GM23338 (cell line): ENCODE data around the gene RAB44. TPM values are rescaled to one million over a fixed set of nuclear protein-coding genes. Genes with fewer than 3 reads are reported as not detected.
"Not testable (repeated sequence)": the region's sequence is repeated elsewhere in the genome, so short reads cannot be mapped to it uniquely, and the experiment has no call there.

Source experiments
- ATAC-seq: fragments of 200-7000 bp; cut with Tn5 transposase; 3 replicates; pipeline ENCODE4 v1.9.1; 2020
- DNase-seq: peaks from one replicate; pipeline ENCODE4 v3.0.0-alpha.2; 2015; ENCODE audit warnings: low spot score
- H2AFZ ChIP-seq: fragments of 200-600 bp; sonication (generic); 2 replicates; pipeline ENCODE4 v1.8.0; 2016; ENCODE audit warnings: antibody characterized with exemption, mild to moderate bottlenecking, moderate library complexity
- H3F3A ChIP-seq: fragments of 200-600 bp; sonication (generic); replicated peaks from 2 replicates; pipeline ENCODE4 v1.8.0; 2017; ENCODE audit warnings: antibody characterized with exemption, mixed run types, low read depth
- H3K27ac ChIP-seq: fragments of 200-600 bp; sonication (generic); 2 replicates; pipeline ENCODE4 v1.6.1; 2016; ENCODE audit warnings: low read depth
- H3K27me3 ChIP-seq: fragments of 200-600 bp; sonication (generic); 2 replicates; pipeline ENCODE4 v1.8.0; 2016; ENCODE audit warnings: mild to moderate bottlenecking, mixed run types, moderate library complexity; ENCODE audit not compliant: insufficient read depth
- H3K36me3 ChIP-seq: fragments of 200-600 bp; sonication (generic); 2 replicates; pipeline ENCODE4 v1.8.0; 2016; ENCODE audit warnings: mild to moderate bottlenecking; ENCODE audit not compliant: insufficient read depth
- H3K4me1 ChIP-seq: fragments of 200-600 bp; sonication (generic); 2 replicates; pipeline ENCODE4 v1.8.0; 2016; ENCODE audit warnings: mild to moderate bottlenecking, moderate library complexity; ENCODE audit not compliant: insufficient read depth
- H3K4me2 ChIP-seq: fragments of 200-600 bp; sonication (generic); 2 replicates; pipeline ENCODE4 v1.7.1; 2017; ENCODE audit warnings: mixed run types
- H3K4me3 ChIP-seq: fragments of 200-600 bp; sonication (generic); 2 replicates; pipeline ENCODE4 v1.6.1; 2016; ENCODE audit warnings: mixed run types
- H3K79me2 ChIP-seq: fragments of 200-600 bp; sonication (generic); replicated peaks from 2 replicates; pipeline ENCODE4 v1.8.0; 2017; ENCODE audit warnings: mild to moderate bottlenecking; ENCODE audit not compliant: insufficient read depth
- H3K9me2 ChIP-seq: fragments of 200-600 bp; sonication (generic); 2 replicates; pipeline ENCODE4 v1.8.0; 2017; ENCODE audit not compliant: insufficient read depth
- H4K20me1 ChIP-seq: fragments of 200-600 bp; sonication (generic); replicated peaks from 2 replicates; pipeline ENCODE4 v1.8.0; 2017; ENCODE audit warnings: mild to moderate bottlenecking; ENCODE audit not compliant: insufficient read depth
- H3K27ac Mint-ChIP-seq: 2 replicates; pipeline ENCODE4 v1.8.0; 2020; ENCODE audit warnings: inconsistent platforms, mild to moderate bottlenecking, moderate library complexity, mixed read lengths
- H3K27me3 Mint-ChIP-seq: 3 replicates; pipeline ENCODE4 v1.8.0; 2022; ENCODE audit warnings: low read depth, mild to moderate bottlenecking, moderate library complexity, mixed read lengths, inconsistent platforms; ENCODE audit not compliant: insufficient read depth, poor library complexity
- H3K36me3 Mint-ChIP-seq: 3 replicates; pipeline ENCODE4 v1.8.0; 2021; ENCODE audit warnings: low read depth, mild to moderate bottlenecking, inconsistent platforms, moderate library complexity, mixed read lengths
- H3K4me1 Mint-ChIP-seq: 3 replicates; pipeline ENCODE4 v1.8.0; 2020; ENCODE audit warnings: mild to moderate bottlenecking, inconsistent platforms, mixed read lengths
- H3K4me3 Mint-ChIP-seq: 3 replicates; pipeline ENCODE4 v1.8.0; 2021; ENCODE audit warnings: moderate library complexity, mild to moderate bottlenecking, inconsistent platforms, mixed read lengths
- H3K9me3 Mint-ChIP-seq: 3 replicates; pipeline ENCODE4 v1.8.0; 2020; ENCODE audit warnings: moderate library complexity, mild to moderate bottlenecking, inconsistent platforms, mixed read lengths
- CREB1 ChIP-seq: fragments of 250-450 bp; sonication (Bioruptor Pico); IDR thresholded peaks from 2 replicates; pipeline ENCODE4 v1.5.0; 2020; ENCODE audit warnings: low read depth, mild to moderate bottlenecking, moderate library complexity
- EZH2 ChIP-seq: fragments of 200-600 bp; sonication (generic); IDR thresholded peaks from one replicate; pipeline ENCODE4 v1.8.0; 2017; ENCODE audit warnings: antibody characterized with exemption, mild to moderate bottlenecking, low read depth; ENCODE audit not compliant: unreplicated experiment
- JUNB ChIP-seq: IDR thresholded peaks from one replicate; pipeline ENCODE4 v1.6.1; 2016; ENCODE audit warnings: antibody characterized with exemption; ENCODE audit not compliant: unreplicated experiment
- NANOG ChIP-seq: IDR thresholded peaks from 2 replicates; pipeline ENCODE4 v1.6.1; 2016; ENCODE audit warnings: antibody characterized with exemption, borderline replicate concordance
- POLR2AphosphoS5 ChIP-seq: IDR thresholded peaks from 2 replicates; pipeline ENCODE4 v1.6.1; 2016; ENCODE audit warnings: antibody characterized with exemption, low read depth
- STAT1 ChIP-seq: IDR thresholded peaks from one replicate; pipeline ENCODE4 v1.6.1; 2016; ENCODE audit warnings: antibody characterized with exemption; ENCODE audit not compliant: unreplicated experiment
- ZNF114 ChIP-seq: fragments of 250-450 bp; sonication (Bioruptor Pico); IDR thresholded peaks from 2 replicates; pipeline ENCODE4 v1.5.0; 2020; ENCODE audit warnings: mild to moderate bottlenecking, moderate library complexity
- ZNF331 ChIP-seq: fragments of 250-450 bp; sonication (Bioruptor Pico); IDR thresholded peaks from 2 replicates; pipeline ENCODE4 v1.5.0; 2020; ENCODE audit warnings: low read depth, mild to moderate bottlenecking, moderate library complexity
- polyA plus RNA-seq: library from polyadenylated mRNA; unstranded; fragments of >200 nt; fragmentation: Nextera tagmentation; extraction: Ambion mirVana; gene quantifications from 2 replicates; pipeline ENCODE4 v1.2.1, GENCODE V29; 2016
- total RNA-seq: library from RNA; depleted of rRNA; stranded (reverse); fragments of >200 nt; shearing (Covaris generic); gene quantifications from 2 replicates; pipeline ENCODE4 v1.2.3, GENCODE V29; 2014
- TF ChIP-seq, protein P1 (sequence below): IDR thresholded peaks from one replicate; pipeline ENCODE4 v1.6.1; 2018; ENCODE audit warnings: antibody characterized with exemption; ENCODE audit not compliant: unreplicated experiment
- TF ChIP-seq, protein P2 (sequence below), 2 experiments: fragments of 200-600 bp in 1 of 2; sonication (generic) in 1 of 2; conservative IDR thresholded peaks; 2 replicates each; pipeline versions ENCODE4 v1.5.1 to v1.6.1; 2016 to 2017; ENCODE audit warnings: antibody characterized with exemption in 2 of 2, low read depth in 2 of 2, mild to moderate bottlenecking in 2 of 2, moderate library complexity in 1 of 2

Gene RAB44
- total and polyA plus RNA-seq, 2 experiments from 2014 or later = not detected

DNA sequence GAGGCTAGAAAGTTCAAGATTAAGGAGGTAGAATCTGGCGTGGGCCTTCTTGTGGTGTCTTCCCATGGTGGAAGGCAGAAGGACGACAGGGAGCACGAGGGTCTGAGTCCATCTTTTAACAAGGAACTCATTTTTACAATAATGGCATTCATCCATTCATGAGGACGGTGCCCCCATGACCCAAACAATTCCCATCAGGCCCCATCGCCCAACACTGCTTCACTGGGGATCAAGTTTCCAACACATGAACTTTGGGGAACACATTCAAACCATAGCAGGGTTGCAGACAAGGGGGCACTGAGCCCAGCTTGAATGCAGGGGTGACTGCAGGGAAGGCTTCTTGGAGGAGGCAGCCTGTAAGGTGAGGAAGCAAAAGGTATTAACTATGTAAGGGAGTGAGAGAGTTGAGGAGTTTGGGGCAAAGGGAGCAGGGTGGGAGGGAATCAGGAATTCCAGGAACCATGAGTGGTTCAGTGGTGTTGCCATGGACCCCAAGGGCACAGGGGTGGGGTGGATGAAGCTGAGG, 5.5 kb downstream of the RAB44 start:
- Histone ChIP-seq H3F3A (no peaks in the 10 kb centered on the region), H3K4me3 (no peak overlapping the region), H3K27me3 (no peaks in the 10 kb centered on the region), H3K9me2 (no peaks in the 10 kb centered on the region), H3K79me2 (no peaks in the 10 kb centered on the region), H3K4me2 (no peak overlapping the region), H2AFZ (no peak overlapping the region), H3K36me3 (no peaks in the 10 kb centered on the region), H3K4me1 (no peaks in the 10 kb centered on the region), H3K27ac (no peak overlapping the region), H4K20me1 (no peaks in the 10 kb centered on the region)
- no peak for TF ChIP-seq NANOG
- no peaks in the 10 kb centered on the region for H3K4me1 Mint-ChIP-seq
- H3K4me3 Mint-ChIP-seq = no peak overlapping the region
- no peak overlapping the region for H3K27ac Mint-ChIP-seq
- no peaks in the 10 kb centered on the region for H3K27me3 Mint-ChIP-seq
- DNase-seq (no peak), ATAC-seq (no peak)
- no peaks in the 10 kb centered on the region for H3K9me3 Mint-ChIP-seq
- no peaks in the 10 kb centered on the region for H3K36me3 Mint-ChIP-seq

DNA sequence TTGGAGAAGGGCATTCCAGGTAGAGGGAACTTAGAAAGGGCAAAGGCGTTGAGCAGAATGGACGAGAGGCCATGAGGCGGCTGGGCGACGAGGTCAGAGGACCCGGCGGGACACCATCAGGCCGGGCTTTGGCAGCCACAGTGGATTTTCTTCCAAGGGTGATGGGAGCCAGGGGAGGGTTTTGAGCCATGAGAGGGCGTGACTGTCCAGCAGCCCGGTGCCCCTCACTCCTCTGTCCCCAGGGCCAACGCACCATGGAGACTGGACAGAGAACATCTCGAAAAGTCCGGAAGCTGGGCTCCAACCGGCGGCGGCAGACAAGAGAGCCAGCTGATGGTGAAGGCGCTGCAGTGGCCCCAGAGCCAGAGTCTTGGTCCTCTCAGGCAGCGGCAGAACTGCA, 6.4 kb downstream of the RAB44 start:
- DNase-seq (no peak), ATAC-seq (no peak)
- no peak overlapping the region for H3K4me3 ChIP-seq
- Mint-ChIP-seq H3K4me1 (no peaks in the 10 kb centered on the region), H3K27ac (no peak overlapping the region), H3K9me3 (no peaks in the 10 kb centered on the region), H3K27me3 (no peaks in the 10 kb centered on the region), H3K4me3 (no peak overlapping the region), H3K36me3 (no peaks in the 10 kb centered on the region)
- H3K9me2 ChIP-seq = no peaks in the 10 kb centered on the region
- TF ChIP-seq CREB1 (CRISPR knock-in tag) = no peak
- TF ChIP-seq EZH2 = no peak
- H3K4me1 ChIP-seq = no peaks in the 10 kb centered on the region
- no peaks in the 10 kb centered on the region for H3K27me3 ChIP-seq
- H3K4me2 ChIP-seq = no peak overlapping the region
- H3K79me2 ChIP-seq = no peaks in the 10 kb centered on the region
- H3F3A ChIP-seq = no peaks in the 10 kb centered on the region
- H3K27ac ChIP-seq = no peak overlapping the region
- H4K20me1 ChIP-seq = no peaks in the 10 kb centered on the region
- H2AFZ ChIP-seq = no peak overlapping the region
- H3K36me3 ChIP-seq = no peaks in the 10 kb centered on the region

DNA sequence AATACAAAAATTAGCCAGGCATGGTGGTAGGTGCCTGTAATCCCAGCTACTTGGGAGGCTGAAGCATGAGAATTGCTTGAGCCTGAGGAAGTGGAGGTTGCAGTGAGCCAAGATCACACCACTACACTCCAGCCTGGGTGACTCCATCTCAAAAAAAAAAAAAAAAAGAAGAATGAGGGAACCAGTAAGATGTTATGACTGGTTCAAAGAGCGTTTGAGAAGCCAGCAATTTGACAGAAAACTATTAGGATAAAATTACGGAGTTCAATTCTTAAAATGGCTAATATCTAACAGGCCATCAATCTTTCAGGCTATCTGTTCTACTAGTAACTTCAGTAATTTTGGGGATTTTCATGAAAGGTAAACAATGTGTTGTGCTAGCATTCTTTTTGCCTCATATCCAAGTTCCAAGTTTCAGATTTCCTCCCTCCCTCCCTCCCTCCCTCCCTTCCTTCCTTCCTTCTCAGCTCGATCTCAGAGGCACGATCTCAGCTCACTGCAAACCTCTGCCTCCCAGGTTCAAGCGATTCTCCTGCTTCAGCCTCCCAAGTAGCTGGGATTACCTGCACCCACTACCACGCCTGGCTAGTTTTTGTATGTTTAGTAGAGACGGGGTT, 7.4 kb downstream of the RAB44 start:
- not testable (repeated sequence) for H2AFZ ChIP-seq, DNase-seq, H3K27me3 ChIP-seq, H3K36me3 Mint-ChIP-seq, H3K79me2 ChIP-seq, H3K4me2 ChIP-seq, H3K27ac ChIP-seq, H3K27ac Mint-ChIP-seq, H3K4me1 ChIP-seq, H3K4me1 Mint-ChIP-seq, H3K36me3 ChIP-seq, H3K4me3 Mint-ChIP-seq, H3K9me3 Mint-ChIP-seq, H3K27me3 Mint-ChIP-seq, H3F3A ChIP-seq, H3K4me3 ChIP-seq, H3K9me2 ChIP-seq, H4K20me1 ChIP-seq, ATAC-seq

DNA sequence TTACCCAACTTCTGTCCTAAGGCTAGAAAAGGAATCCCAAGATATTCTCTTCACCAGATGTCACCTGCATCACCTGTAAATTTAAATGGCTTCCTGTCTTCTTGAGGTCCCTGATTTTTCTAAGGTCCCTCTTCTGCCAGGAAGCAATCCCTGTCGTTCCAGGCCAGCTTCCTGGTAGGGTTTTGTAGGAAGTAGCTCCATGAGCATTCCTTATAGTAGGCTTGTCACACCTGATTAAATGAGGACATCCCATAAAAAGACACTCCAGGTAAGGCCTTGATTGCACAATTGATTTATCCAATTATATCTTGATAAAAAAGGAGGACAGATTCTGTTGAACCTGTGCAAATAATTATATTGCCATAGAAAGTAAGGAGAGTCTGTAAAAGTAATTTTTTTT, 8.7 kb downstream of the RAB44 start:
- Histone ChIP-seq H3K36me3 (no peaks in the 10 kb centered on the region), H3K4me3 (no peak overlapping the region), H2AFZ (no peak overlapping the region), H4K20me1 (no peaks in the 10 kb centered on the region), H3K4me1 (no peaks in the 10 kb centered on the region), H3F3A (no peaks in the 10 kb centered on the region), H3K27me3 (no peaks in the 10 kb centered on the region), H3K79me2 (no peaks in the 10 kb centered on the region), H3K27ac (no peak overlapping the region), H3K4me2 (no peak overlapping the region), H3K9me2 (no peaks in the 10 kb centered on the region)
- DNase-seq = no peak
- Mint-ChIP-seq H3K27me3 (no peaks in the 10 kb centered on the region), H3K4me1 (no peaks in the 10 kb centered on the region), H3K4me3 (no peak overlapping the region), H3K9me3 (no peaks in the 10 kb centered on the region), H3K36me3 (no peaks in the 10 kb centered on the region), H3K27ac (no peak overlapping the region)
- ATAC-seq = no peak
- TF ChIP-seq, protein P1, sequence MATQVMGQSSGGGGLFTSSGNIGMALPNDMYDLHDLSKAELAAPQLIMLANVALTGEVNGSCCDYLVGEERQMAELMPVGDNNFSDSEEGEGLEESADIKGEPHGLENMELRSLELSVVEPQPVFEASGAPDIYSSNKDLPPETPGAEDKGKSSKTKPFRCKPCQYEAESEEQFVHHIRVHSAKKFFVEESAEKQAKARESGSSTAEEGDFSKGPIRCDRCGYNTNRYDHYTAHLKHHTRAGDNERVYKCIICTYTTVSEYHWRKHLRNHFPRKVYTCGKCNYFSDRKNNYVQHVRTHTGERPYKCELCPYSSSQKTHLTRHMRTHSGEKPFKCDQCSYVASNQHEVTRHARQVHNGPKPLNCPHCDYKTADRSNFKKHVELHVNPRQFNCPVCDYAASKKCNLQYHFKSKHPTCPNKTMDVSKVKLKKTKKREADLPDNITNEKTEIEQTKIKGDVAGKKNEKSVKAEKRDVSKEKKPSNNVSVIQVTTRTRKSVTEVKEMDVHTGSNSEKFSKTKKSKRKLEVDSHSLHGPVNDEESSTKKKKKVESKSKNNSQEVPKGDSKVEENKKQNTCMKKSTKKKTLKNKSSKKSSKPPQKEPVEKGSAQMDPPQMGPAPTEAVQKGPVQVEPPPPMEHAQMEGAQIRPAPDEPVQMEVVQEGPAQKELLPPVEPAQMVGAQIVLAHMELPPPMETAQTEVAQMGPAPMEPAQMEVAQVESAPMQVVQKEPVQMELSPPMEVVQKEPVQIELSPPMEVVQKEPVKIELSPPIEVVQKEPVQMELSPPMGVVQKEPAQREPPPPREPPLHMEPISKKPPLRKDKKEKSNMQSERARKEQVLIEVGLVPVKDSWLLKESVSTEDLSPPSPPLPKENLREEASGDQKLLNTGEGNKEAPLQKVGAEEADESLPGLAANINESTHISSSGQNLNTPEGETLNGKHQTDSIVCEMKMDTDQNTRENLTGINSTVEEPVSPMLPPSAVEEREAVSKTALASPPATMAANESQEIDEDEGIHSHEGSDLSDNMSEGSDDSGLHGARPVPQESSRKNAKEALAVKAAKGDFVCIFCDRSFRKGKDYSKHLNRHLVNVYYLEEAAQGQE = no peak
- TF ChIP-seq, protein P2, sequence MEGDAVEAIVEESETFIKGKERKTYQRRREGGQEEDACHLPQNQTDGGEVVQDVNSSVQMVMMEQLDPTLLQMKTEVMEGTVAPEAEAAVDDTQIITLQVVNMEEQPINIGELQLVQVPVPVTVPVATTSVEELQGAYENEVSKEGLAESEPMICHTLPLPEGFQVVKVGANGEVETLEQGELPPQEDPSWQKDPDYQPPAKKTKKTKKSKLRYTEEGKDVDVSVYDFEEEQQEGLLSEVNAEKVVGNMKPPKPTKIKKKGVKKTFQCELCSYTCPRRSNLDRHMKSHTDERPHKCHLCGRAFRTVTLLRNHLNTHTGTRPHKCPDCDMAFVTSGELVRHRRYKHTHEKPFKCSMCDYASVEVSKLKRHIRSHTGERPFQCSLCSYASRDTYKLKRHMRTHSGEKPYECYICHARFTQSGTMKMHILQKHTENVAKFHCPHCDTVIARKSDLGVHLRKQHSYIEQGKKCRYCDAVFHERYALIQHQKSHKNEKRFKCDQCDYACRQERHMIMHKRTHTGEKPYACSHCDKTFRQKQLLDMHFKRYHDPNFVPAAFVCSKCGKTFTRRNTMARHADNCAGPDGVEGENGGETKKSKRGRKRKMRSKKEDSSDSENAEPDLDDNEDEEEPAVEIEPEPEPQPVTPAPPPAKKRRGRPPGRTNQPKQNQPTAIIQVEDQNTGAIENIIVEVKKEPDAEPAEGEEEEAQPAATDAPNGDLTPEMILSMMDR (conservative IDR thresholded peaks at IDR 0.05; ENCODE audit: low read depth in 2 of 2) = no peak
- TF ChIP-seq POLR2AphosphoS5 = no peak
- TF ChIP-seq ZNF114 (CRISPR knock-in tag) = no peak
- TF ChIP-seq JUNB = no peak
- TF ChIP-seq STAT1 = no peak
- no peak for TF ChIP-seq EZH2
- no peak for TF ChIP-seq ZNF331 (CRISPR knock-in tag)
- no peak for TF ChIP-seq NANOG
- no peak for TF ChIP-seq CREB1 (CRISPR knock-in tag)
